DOHH2 (cell line): Measurements from ENCODE around the gene CTIF.

ENCODE experiments used
- H3F3A ChIP-seq: fragments of 200-600 bp; sonication (generic), shearing (Covaris generic); 2 replicates; pipeline ENCODE4 v1.6.0; 2016; ENCODE audit warnings: antibody characterized with exemption, mild to moderate bottlenecking; ENCODE audit not compliant: control insufficient read depth, insufficient read depth
- H3K27ac ChIP-seq: fragments of 200-600 bp; sonication (generic); 2 replicates; pipeline ENCODE4 v1.5.1; 2014; ENCODE audit warnings: low read depth, mild to moderate bottlenecking, low read length, moderate library complexity
- H3K27me3 ChIP-seq: fragments of 200-600 bp; sonication (generic); 2 replicates; pipeline ENCODE4 v1.6.1; 2014; ENCODE audit warnings: mild to moderate bottlenecking, low read length, mixed read lengths; ENCODE audit not compliant: control insufficient read depth
- H3K36me3 ChIP-seq: fragments of 200-600 bp; sonication (generic); 2 replicates; pipeline ENCODE4 v1.6.1; 2014; ENCODE audit warnings: mild to moderate bottlenecking, low read length, moderate library complexity, mixed read lengths; ENCODE audit not compliant: control insufficient read depth
- H3K4me1 ChIP-seq: fragments of 200-600 bp; sonication (generic); 2 replicates; pipeline ENCODE4 v1.6.1; 2014; ENCODE audit warnings: mild to moderate bottlenecking, low read length, mixed read lengths; ENCODE audit not compliant: control insufficient read depth
- H3K4me2 ChIP-seq: fragments of 200-600 bp; sonication (generic); 2 replicates; pipeline ENCODE4 v1.6.0; 2014; ENCODE audit warnings: mild to moderate bottlenecking, low read length, moderate library complexity
- H3K4me3 ChIP-seq: fragments of 200-600 bp; sonication (generic); 2 replicates; pipeline ENCODE4 v1.5.1; 2014; ENCODE audit warnings: mild to moderate bottlenecking, low read length, mixed read lengths
- H3K79me2 ChIP-seq: fragments of 200-600 bp; sonication (generic); 2 replicates; pipeline ENCODE4 v1.6.1; 2014; ENCODE audit warnings: mild to moderate bottlenecking, low read length, mixed read lengths; ENCODE audit not compliant: control insufficient read depth
- H3K9me2 ChIP-seq: fragments of 200-600 bp; sonication (generic); replicated peaks from 2 replicates; pipeline ENCODE4 v1.6.1; 2014; ENCODE audit warnings: mild to moderate bottlenecking, low read length, mixed read lengths; ENCODE audit not compliant: control insufficient read depth
- H3K9me3 ChIP-seq: fragments of 200-600 bp; sonication (generic); 2 replicates; pipeline ENCODE4 v1.6.1; 2014; ENCODE audit warnings: antibody characterized with exemption, low read length, mixed read lengths; ENCODE audit not compliant: control insufficient read depth, insufficient read depth
- H4K20me1 ChIP-seq: fragments of 200-600 bp; sonication (generic); 2 replicates; pipeline ENCODE4 v1.6.0; 2014; ENCODE audit warnings: low read depth, mild to moderate bottlenecking, antibody characterized with exemption, low read length, moderate library complexity; ENCODE audit not compliant: control insufficient read depth, insufficient read depth
- CTCF ChIP-seq: fragments of 200-600 bp; sonication (generic); IDR thresholded peaks from one replicate; pipeline ENCODE4 v1.5.1; 2014; ENCODE audit warnings: antibody characterized with exemption, mild to moderate bottlenecking, low read depth, low read length; ENCODE audit not compliant: poor library complexity, severe bottlenecking
- EZH2phosphoT487 ChIP-seq: fragments of 200-600 bp; sonication (generic); IDR thresholded peaks from 2 replicates; pipeline ENCODE4 v1.6.1; 2017; ENCODE audit warnings: borderline replicate concordance, mild to moderate bottlenecking, antibody characterized with exemption, low read length, moderate library complexity, mixed read lengths

CTIF gene

GRCh38 chr18:48639772-48640432, 101.1 kb downstream of the CTIF start:
- H3F3A ChIP-seq: no peaks in the 10 kb centered on the region
- no peak overlapping the region for H3K4me2 ChIP-seq
- no peaks in the 10 kb centered on the region for H3K36me3 ChIP-seq
- no peaks in the 10 kb centered on the region for H3K9me3 ChIP-seq
- no peak overlapping the region for H3K4me3 ChIP-seq
- no peaks in the 10 kb centered on the region for H4K20me1 ChIP-seq
- H3K27me3 ChIP-seq: no peaks in the 10 kb centered on the region
- H3K9me2 ChIP-seq: no peaks in the 10 kb centered on the region
- TF ChIP-seq EZH2phosphoT487: no peak
- TF ChIP-seq CTCF: peak; percentile 65
- no peak overlapping the region for H3K27ac ChIP-seq
- H3K79me2 ChIP-seq: no peaks in the 10 kb centered on the region
- H3K4me1 ChIP-seq: no peaks in the 10 kb centered on the region

- Histone ChIP-seq H3K4me1 (no peaks in the 10 kb centered on the region), H3F3A (no peaks in the 10 kb centered on the region), H3K9me2 (no peaks in the 10 kb centered on the region), H3K4me3 (no peak overlapping the region), H3K36me3 (no peaks in the 10 kb centered on the region), H3K4me2 (no peak overlapping the region), H3K79me2 (no peaks in the 10 kb centered on the region), H3K27ac (no peak overlapping the region), H3K27me3 (no peaks in the 10 kb centered on the region), H3K9me3 (no peaks in the 10 kb centered on the region), H4K20me1 (no peaks in the 10 kb centered on the region)
- TF ChIP-seq CTCF: no peak
- no peak for TF ChIP-seq EZH2phosphoT487
Observed at GRCh38 chr18:48640566-48641270, 101.9 kb downstream of the CTIF start.

GRCh38 chr18:48641981-48642380, 103.2 kb downstream of the CTIF start:
- Histone ChIP-seq H3K9me2 (no peaks in the 10 kb centered on the region), H3K27ac (no peak overlapping the region), H3K4me2 (no peak overlapping the region), H3K36me3 (no peaks in the 10 kb centered on the region), H3K4me3 (no peak overlapping the region), H3K27me3 (no peaks in the 10 kb centered on the region), H3F3A (no peaks in the 10 kb centered on the region), H3K4me1 (no peaks in the 10 kb centered on the region), H3K79me2 (no peaks in the 10 kb centered on the region), H3K9me3 (no peaks in the 10 kb centered on the region), H4K20me1 (no peaks in the 10 kb centered on the region)
- TF ChIP-seq CTCF (no peak), EZH2phosphoT487 (no peak)
